NCI-H345 (cell line): ENCODE data around the gene KRTAP10-11.
"Not testable (repeated sequence)": the region's sequence is repeated elsewhere in the genome, so short reads cannot be mapped to it uniquely, and the experiment has no call there.

ENCODE experiments used
- DNase-seq: peaks from one replicate; lab custom pipeline; 2025; lab: John Stamatoyannopoulos, UW

Gene KRTAP10-11

DNA sequence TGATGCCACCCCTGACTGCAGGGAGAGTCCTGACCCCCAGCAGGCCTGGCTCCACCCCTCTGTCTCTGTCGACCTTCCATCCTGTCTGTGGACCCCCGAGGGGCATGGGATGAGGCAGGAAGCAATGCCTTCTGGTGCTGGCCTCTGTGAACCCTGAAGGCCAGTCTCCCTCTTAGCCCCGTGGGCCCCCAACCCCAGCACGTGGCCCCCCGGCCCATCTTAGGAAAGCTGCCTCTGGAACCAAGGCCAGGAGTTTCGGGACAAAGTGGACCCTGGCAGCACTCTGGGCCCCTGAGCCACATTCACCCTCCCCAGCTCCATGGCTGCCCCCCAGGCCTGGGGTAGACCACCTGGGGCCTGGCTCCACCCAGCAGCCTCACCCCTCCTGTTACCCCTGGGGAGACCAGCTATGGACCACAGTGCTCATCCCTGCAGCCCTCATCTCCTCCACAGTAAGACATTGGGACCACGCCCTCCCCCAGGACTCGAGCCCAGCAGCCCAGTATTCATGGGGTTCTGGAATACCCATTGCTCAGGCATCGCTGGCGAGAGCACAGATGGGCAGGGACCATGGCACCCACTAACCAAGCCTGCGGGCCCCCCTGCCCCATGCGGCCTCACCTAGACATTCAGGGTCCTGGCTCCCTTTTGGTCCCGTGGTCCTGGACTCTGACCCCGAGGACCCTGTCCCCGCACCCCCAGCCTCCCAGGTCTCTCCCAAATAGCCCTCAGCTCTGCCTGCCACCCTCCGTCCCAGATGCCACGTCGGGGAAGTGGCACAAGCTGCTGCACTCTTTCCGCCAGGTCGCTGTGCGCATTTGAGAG, 7.5 kb upstream of the KRTAP10-11 start:
- DNase-seq = not testable (repeated sequence)

DNA sequence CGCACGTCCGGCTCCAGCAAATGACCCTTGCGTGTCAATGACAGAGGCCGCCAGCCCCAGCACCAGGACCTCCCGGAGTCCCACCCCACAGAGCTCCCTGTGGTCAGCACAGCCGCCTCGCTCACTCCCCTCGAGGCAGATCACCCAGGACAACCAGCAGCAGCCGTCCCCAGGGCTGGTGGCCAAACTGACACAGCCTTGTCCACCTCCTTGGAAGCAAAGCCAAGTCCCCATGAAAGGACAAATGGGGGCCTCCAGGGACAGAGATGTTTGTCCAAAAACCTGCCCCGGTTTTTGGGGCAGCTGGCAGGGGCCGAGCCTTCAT, 6.9 kb upstream of the KRTAP10-11 start:
- no peak for DNase-seq

DNA sequence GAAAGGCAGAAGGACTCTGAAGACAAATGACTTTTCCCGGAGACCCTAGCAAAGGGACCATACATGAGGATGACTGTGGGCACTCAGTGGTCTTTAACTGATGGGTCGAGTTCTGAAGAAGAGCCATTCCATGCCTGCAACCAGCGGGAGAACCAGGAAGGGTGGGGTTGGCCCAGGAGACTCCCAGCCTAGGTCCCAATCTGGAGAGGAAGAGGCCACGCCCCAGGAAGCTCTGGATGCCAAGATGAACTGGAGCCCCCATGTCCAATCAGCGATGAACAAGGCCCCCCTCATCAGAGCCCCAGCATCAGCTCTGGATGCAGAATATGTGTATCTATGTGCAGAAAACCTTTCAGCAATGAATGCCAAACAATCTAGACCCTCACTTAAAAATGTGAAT, 5.5 kb upstream of the KRTAP10-11 start:
- DNase-seq = no peak

DNA sequence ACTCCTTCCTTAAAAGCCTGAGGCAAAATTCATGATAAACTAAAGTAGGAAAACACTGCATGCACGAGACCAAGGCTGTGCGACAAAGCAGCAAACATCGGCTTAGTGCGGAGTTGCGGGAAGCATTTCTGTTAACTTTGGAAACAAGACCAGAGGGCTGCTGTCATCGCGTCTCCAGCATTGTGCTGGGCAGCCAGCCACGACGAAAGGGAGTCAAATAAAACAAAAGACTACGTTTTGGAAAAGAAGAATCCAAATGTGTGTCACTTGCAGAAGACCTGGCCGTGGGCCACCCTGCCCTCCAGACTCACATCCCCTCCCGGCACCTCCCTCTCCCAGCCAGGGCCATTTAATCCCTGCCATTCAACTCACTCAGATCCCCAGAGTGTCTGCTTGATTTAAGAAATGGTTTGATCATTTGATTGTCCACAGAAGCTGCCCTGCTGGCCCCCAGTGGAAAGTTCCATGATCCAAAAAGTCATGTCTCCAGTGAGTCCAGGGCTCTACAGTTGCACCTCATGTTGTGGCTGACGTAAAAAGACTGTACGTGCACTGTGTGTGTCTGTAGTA, 2.4 kb upstream of the KRTAP10-11 start:
- no peak for DNase-seq

DNA sequence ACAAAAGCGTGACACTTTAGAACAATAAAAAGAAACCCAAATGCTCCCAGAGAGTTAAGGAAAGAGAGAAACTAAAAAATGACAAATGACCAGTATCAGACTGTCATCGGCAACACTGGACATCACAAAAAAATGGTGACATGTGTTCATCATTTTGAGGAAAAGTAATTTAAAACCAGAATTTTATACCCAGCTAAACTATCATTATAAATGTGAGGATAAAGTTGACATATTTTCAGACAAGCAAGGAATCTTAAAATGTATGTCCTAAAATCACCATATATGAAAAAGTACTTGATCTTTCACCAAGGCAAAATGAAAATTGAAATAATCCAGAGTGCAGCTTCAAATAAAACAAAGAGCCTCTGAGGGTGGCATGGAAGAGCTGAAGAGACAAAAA, 1.3 kb upstream of the KRTAP10-11 start:
- no peak for DNase-seq

DNA sequence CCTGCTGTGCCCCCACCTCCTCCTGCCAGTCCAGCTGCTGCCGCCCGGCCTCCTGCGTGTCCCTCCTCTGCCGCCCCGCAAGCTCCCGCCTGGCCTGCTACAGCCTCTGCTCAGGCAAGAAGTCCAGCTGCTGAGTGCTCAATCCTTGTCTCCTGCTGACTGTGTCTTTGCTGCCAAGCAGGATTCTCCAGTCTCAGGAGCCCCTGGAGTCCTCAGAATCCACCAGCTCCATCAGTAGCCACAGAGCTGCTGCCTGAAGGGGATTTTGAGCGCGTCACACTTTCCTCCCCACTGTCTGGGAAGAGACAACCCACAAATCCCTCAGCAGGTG, 973 bp downstream of the KRTAP10-11 start:
- DNase-seq = no peak

DNA sequence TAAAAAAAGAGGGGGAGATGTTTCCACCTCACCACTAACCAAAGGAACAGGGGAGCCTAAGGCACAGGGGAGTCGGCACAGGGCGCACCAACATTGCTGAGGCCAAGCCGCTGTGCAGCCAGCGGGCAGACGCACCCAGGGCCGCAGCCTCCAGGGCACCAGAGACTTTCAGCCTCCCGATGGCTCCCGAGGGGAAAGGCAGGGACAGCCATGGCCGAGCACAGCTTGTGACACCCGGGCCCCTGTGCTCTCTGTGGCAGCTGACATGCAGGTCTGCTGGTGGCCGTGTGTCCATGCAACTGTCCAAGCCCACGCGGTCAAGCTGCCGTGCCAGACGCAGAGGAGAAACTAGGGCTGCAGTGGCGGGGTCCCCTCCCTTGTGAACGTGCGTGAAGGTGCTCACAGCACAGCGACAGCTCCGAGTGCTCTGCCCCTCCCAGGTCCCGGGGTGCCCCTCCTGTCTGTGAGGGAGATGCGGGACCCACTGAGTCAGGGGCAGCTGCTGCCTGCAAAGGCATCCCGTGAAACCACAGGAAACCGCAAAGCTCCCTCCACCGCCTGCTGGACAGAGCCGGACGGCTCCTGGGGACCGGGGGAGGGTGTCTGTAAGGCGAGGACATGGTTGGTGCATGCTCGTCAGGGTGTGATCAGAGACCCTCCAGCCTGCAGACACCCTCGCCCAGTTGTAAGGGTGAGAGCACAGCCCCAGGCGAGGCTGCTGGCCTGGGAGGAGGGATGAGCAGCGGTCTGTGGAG, 2.5 kb downstream of the KRTAP10-11 start:
- DNase-seq = no peak

DNA sequence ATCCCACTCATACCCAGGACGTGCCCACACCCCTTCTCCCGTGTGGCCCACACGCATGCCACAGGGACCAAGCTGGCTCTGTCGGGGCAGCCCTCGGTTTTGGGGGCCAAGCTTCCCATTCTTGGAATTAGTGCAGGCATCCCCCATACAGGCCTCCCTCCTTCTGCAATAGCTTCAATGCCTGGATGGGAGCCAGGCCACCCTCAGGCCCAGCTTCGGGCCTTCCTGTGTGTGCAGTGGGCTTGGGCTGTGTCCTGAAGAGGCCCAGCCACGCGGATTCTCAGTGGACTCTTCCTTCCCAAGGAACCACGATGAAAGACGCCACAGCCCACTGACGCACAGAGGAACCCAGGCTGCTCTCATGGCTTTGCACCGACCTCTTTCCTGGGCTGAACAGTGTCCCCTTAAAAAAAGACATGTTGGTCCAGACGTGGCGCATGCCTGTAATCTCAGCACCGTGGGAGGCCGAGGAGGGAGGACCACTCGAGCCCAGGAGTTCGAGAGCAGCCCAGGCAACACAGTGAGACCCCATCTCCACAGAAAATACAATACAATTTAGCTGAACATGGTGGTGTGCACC, 3.4 kb downstream of the KRTAP10-11 start:
- DNase-seq = no peak

DNA sequence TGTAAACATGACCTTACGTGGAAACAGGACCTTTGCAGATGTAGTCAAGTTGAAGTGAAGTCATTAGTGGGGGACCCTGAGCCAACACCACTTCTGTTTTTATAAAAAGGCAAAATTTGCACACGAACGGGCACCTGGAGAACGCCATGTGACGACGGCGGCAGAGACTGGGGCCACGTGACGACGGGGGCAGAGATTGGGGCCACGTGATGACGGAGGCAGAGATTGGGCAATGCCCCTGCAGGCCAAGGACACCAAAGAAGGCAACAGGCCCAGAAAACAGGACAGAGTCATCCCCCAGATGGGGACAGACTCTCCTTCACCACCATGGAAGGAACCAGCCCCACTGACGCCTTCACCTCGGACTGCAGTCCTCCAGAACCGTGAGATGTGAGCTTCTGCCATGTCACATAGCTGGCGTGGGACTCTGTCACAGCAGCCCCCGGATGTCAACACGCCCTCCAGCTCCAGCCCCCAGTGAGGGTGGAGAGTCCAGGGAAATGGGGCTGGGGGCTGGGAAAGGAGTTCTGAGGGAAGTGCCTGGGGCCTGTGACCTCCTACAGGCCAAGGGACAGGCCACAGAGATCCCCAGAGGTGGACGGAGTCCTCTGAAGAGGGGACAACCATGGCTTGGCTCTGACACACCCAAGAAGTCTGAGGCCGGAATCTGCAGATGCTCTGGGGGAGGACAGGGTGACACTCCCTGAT, 4.2 kb downstream of the KRTAP10-11 start:
- DNase-seq = no peak

DNA sequence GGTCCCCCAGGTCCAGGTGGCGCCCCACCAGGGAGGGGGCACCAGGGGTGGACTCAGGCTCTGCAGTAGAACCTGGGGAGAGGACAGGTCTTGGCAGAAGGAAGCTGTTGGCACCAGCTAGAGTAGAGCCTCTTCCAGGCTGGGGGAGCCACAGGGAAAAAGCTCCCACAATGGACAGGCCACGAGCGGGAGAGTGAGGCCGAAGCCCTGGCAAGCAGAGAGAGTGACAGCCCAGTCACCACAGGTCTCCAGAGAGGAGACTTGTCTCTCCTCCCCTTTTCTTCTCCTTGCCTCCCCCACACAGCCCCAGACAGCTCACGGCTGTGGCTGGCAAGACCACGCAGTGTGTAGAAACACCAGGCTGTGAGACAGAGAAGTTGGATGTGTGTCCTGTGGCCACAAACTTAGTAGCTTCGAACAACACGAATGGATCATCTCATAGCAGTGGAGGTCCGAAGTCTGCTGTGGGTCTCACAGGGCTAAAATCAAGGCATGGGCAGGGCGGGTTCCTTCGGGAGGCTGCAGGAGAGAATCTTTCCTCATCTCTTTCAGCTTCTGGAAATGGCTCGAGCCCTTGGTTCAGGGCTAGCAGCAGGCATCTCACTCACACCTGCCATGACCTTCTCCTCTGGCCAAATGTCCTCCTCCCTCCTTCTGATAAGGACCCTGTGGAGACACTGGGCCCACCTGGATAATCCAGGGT, 4.9 kb downstream of the KRTAP10-11 start:
- DNase-seq = no peak

DNA sequence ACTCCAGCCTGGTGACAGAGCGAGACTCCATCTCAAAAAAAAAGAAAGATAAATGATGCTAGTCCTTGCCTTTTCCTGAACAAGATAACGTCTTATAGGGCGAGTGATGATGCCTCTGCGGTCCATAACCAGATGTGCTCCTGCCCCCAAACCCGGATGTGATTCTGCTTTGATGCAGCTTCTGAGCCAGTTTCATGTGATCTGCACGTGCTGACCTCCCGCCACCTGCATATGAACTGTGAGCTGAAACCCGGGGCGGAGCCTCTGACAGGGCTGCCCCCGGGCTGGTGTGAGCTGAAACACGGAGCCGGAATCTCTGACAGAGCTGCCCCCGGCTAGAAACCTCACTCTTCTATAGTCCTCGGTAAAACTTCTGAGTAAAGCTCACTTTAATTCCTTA, 6.9 kb downstream of the KRTAP10-11 start:
- DNase-seq = peak; percentile 29

DNA sequence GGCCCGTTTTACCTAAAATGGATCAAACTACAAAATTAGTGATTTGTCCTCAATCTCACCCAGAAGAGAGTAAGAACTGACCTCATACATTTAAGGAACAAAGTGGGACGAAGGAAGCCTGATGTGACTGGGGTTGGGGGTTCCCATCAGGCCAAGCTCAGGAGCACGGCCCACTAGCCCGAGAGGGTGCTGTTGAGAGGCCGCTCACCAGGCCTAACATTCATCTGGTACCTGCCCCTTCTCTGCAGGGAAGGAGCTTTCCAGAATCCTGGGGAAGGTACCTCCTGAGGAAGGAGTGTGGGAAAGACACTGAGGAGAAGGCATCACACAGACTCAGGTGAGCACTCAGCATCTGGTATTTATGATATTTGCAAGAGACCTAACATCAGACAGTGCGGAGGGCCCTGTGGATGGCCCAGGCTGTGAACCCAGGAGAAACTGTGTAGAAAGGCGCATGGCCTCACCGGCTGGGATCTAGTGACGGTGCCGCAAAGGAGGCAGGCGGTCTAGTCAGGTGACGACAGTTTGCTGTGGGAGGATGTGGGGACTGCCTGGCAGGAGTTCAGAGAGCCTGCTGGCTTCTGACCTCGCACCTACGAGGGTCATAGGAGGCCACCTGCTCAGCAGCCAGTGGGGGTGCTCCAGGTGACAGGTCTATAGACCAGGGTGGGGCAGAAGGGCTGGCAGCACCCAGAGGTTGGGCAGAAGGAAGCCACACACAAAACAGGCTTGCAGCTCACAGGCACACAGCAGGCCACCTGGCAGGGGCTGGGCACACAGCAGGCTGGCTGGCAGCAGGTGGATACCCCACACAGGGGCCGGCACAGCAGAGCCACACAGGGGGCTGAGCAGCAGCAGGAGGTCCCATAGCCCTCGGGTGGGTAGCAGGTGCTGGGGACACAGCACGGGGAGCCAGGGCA, 7.7 kb downstream of the KRTAP10-11 start:
- DNase-seq = peak; percentile 91

DNA sequence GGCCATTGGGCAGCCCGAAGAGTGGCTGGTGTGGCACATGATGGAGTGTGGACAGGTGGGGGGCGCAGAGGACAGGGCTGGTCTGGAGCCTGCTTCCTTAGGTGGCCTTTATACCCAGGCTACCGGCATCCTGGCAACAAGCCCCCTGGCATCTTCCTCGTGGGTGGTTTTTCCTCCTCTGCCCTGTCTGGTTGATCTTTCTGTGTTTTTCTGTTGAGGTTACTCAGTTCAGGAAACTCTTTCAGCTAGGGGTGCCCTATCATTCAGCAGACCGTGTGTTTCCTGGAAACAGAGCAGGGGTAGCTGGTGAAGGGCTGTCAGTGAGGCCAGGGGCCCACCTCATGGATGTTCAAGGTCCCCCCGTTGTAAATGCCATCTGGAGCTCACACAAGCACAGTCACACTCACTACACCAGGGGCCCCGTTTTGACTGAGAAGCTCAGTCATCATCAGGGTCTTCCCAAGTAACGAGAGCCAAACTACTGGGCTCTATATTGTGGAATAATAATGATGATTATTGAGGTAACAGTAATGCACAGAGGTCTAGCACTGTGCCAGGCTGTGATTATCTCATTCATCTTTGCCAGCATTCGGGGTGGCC, 8.5 kb downstream of the KRTAP10-11 start, which contains the start of gene KRTAP12-4:
KRTAP12-4 (minus strand) TSS at position 84 of the 600 bp plus-strand sequence; CDS start at position 39, 45 bp downstream.
- DNase-seq = no peak

DNA sequence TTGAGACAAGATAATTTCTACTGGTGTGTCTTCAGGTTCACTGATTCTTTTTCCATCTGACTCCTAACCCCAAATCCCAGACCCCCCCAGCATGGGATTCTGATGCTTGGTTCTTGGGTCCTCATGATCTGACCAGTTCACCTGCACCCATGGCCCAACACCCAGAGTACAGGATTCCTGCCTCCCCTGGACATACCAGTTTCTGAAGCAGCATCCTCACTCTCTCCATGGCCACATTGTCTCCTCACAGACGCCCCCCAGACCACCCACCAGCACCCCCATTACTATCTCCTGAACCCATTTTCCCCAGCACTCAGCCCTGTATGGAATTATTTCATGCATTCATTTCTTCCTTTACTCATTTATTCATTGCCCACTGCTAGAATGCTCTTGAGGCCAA, 10.7 kb downstream of the KRTAP10-11 start:
- DNase-seq = no peak

DNA sequence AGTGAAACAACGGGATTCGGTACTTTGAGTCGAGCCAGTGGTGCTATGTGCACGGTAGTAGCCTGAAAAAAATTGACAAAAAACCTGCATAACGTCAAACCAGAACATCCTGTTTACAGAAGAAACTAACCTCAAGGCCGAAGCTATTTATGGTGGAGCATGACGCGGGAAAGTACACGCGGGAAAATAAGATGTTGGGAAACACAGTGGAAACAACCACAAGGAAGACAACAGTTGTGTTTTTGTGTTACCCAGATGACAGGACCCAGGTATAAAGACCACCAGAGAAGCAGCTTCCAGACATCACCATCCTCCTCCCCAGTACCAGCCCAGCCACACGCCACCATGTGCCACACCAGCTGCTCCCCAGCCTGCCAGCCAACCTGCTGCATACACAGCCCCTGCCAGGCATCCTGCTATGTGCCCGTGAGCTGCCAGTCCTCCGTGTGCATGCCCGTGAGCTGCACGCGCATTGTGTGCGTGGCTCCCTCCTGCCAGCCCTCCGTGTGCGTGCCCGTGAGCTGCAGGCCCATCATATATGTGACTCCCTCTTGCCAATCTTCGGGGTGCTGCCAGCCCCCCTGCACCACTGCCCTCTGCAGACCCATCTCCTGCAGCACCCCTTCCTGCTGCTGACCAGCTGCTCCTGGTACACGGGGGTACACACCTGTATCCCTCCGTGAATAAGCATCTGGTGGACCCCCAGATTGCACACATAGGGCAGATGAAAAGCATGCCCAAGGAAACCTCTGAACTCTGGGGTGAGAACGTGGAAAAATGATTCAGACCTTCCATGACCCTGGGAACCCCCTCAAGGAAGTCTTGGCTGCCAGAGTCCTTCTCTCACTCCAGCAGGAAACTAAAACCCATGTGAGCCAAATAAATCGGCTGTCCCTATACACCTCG, 11.7 kb downstream of the KRTAP10-11 start, which contains the start of gene KRTAP12-3:
KRTAP12-3 (plus strand) TSS at position 298 of the 906 bp plus-strand sequence; CDS start at position 346, 48 bp downstream.
- DNase-seq = no peak

DNA sequence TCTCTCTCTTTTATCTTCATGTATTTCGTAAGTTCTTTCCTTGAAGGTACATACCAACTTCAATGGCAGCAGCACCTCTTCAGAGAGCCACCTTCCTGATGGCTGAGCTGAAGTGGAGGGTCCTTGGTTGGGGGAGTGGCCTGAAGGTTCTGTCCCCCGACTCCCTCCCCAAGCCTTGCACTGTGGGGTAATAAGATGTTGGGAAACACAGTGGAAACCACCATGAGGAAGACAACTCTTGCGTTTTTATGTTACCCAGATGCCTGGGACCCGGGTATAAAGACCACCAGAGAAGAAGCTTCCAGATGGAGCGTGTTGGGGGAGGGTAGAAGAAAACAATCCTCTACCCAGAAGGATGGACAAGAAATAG, 12.3 kb downstream of the KRTAP10-11 start:
- no peak for DNase-seq

DNA sequence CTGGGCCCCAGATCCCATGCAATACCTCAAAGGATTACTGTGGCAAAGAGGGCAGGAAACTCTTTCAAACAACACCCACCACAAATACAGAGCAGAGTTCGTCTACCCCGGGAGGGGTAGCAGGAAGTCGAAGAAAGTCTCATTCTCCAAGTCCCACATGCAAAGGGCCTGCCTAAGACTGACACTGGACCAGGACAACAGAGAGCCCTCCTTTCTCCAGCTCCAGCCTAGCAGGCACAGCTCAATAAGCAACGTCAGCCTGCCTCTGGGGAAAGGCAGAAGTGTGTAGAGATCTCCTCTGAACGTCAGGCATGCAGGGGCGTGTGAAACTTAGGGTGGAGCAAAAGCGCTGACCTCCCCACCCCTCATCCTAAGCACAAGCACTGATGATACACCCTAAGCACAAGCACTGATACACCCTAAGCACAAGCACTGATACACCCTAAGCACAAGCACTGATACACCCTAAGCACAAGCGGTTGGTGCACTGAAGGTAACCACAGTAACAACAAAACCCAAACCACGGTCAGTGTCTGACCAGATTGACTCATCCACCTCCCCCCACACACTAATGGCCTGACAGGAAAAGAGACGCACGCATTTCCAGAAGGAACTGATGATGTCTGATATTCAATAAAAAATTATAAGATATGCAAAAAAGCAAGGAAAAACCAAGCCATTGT, 12.8 kb downstream of the KRTAP10-11 start:
- no peak for DNase-seq

DNA sequence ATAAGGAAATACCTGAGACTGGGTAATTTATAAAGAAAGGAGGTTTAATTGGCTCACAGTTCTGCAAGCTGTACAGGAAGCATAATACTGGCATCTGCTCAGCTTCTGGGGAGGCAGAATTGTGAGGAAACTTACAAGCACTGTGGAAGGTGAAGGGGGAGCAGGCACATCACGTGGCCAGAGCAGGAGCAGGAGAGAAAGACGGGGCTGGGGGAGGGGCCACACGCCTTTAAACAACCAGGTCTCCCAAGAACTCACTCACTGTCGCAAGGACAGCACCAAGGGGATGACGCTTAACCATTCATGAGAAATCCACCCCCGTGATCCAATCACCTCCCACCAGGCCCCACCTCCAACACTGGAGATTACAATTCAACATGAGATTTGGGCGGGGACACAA, 15.4 kb downstream of the KRTAP10-11 start:
- not testable (repeated sequence) for DNase-seq
